Measurements from ENCODE around the gene WNT9B.

GRCh38 chr17:46836500-46836899 is 14.9 kb upstream of the WNT9B start:
- no peak for TF ChIP-seq CTCF (IDR thresholded peaks at IDR 0.05)
- no peak for TF ChIP-seq EZH2 (IDR thresholded peaks at IDR 0.05)
- no peak for TF ChIP-seq EZH2phosphoT487 (IDR thresholded peaks at IDR 0.05)
